Measurements from ENCODE around the gene DUS1L.

DUS1L gene

DNA sequence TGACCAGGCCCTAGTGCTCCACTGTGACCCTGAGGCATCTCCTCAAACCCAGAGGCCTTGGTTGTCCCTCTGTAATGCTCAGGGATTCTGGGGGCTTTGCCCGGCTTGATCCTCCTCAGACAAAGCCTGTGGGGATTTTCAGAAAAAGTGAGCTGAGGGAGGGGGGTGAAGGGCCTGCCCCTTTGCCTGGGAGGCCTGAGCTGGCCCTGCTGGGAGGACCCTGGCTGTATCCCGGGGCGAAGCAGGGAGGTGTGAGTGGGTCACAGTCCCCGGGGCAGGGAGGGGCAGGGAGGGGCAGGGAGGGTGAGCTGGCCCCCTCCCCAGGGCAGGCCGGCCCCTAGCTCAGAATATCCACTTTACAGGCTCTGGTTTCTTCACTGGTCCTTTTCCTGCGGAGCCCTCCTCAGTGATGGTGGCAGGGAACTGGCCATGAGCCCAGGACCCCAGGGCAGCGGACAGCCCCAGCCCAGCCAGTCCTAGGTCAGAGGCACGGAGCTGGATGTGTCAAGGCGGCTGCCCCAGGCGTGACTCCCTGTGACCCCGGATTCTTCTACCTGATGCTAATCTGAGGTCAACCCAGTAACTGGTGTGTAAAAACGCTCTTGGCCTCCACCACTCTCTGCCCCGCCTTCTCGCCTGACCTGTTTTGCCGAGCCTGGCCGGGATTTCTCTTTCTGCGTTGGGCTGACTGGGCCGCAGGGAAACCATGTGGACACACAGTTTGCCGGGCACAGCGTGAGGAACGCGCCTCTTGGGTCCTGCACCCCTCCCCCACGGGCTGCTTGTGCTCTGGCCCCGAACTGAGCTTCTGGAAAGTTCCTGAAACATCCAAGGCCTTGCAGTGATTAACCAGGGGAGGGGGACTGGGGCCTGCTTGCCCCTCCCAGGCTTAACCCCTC, 38.2 kb upstream of the DUS1L start:
- H3K9me3 ChIP-seq (ENCODE audit: insufficient read depth, low read length) = no peaks in the 10 kb centered on the region
- H3K9ac ChIP-seq (ENCODE audit: low read length) = no peak overlapping the region
- H3K79me2 ChIP-seq (ENCODE audit: low read length) = peaks cover 19% of the 10 kb centered on the region
- no peaks in the 10 kb centered on the region for H3K27me3 ChIP-seq (ENCODE audit: low read depth, low read length)
- H3K27ac ChIP-seq (ENCODE audit: low read length) = no peak overlapping the region
- TF ChIP-seq, protein P1, sequence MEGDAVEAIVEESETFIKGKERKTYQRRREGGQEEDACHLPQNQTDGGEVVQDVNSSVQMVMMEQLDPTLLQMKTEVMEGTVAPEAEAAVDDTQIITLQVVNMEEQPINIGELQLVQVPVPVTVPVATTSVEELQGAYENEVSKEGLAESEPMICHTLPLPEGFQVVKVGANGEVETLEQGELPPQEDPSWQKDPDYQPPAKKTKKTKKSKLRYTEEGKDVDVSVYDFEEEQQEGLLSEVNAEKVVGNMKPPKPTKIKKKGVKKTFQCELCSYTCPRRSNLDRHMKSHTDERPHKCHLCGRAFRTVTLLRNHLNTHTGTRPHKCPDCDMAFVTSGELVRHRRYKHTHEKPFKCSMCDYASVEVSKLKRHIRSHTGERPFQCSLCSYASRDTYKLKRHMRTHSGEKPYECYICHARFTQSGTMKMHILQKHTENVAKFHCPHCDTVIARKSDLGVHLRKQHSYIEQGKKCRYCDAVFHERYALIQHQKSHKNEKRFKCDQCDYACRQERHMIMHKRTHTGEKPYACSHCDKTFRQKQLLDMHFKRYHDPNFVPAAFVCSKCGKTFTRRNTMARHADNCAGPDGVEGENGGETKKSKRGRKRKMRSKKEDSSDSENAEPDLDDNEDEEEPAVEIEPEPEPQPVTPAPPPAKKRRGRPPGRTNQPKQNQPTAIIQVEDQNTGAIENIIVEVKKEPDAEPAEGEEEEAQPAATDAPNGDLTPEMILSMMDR (IDR thresholded peaks at IDR 0.05; ENCODE audit: low read depth, low read length) = no peak
- no peak for TF ChIP-seq EZH2phosphoT487 (IDR thresholded peaks at IDR 0.05; ENCODE audit: low read depth)
- H3K4me1 ChIP-seq (ENCODE audit: low read length) = peaks cover 40% of the 10 kb centered on the region
- no peaks in the 10 kb centered on the region for H4K20me1 ChIP-seq (ENCODE audit: insufficient read depth, low read length)
- H3K4me3 ChIP-seq (ENCODE audit: low read length) = no peak overlapping the region
- H2AFZ ChIP-seq (ENCODE audit: low read depth, low read length) = no peak overlapping the region
- H3K36me3 ChIP-seq (replicated peaks; ENCODE audit: low read depth, low read length) = peaks cover 3% of the 10 kb centered on the region
- H3K4me2 ChIP-seq (ENCODE audit: low read length) = no peak overlapping the region

DNA sequence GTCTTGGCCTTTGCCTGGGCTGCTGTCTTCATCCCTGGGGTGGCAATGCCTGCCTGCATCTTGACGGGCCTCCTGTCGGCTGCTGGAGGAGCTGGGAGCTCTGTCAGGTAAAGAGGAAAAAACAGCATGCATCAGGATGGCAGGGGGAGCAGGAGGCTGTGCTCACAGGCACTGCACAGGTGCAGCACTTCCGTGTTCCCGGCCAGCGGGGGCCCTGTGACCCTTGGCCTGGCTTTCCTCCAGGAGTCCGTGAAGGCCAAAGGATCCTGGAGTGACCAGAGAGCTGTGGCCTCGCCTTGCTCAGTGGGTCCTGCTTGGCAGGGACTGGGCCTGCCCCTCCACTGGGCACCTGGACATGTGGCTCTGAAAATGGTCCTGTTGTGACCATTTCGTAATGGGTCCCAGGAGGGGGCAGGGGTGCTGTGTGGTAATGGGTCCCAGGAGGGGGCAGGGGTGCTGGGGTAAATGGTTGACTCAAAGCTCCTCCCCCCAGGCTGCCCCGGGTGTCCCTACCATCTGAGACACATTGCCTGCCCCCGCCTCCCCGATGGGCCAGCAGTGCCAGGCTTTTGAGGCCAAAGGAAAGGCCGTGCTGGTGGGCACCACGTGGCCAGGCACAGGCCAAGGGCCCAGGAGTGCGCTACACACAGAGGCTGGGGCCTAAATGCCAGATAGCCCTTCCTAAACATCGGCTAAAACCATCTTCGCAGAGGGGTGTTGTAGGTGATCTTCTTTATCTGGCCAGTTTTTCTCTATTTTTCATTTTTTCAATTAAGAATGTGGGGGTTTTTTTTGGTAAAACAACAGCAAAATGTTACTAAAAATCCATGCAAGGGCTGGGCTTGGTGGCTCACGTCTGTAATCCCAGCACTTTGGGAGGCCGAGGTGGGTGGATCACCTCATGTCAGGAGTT, 36.4 kb upstream of the DUS1L start:
- Histone ChIP-seq H3K9me3 (ENCODE audit: insufficient read depth, low read length) (no peaks in the 10 kb centered on the region), H3K27me3 (ENCODE audit: low read depth, low read length) (no peaks in the 10 kb centered on the region), H4K20me1 (ENCODE audit: insufficient read depth, low read length) (peaks cover under 1% of the 10 kb centered on the region), H3K4me2 (ENCODE audit: low read length) (no peak overlapping the region), H3K4me3 (ENCODE audit: low read length) (no peak overlapping the region), H3K36me3 (replicated peaks; ENCODE audit: low read depth, low read length) (peaks cover 6% of the 10 kb centered on the region), H3K4me1 (ENCODE audit: low read length) (peaks cover 39% of the 10 kb centered on the region), H3K27ac (ENCODE audit: low read length) (no peak overlapping the region), H2AFZ (ENCODE audit: low read depth, low read length) (no peak overlapping the region), H3K9ac (ENCODE audit: low read length) (no peak overlapping the region), H3K79me2 (ENCODE audit: low read length) (peaks cover 30% of the 10 kb centered on the region)
- TF ChIP-seq, protein P1 (IDR thresholded peaks at IDR 0.05; ENCODE audit: low read depth, low read length) = no peak
- no peak for TF ChIP-seq EZH2phosphoT487 (IDR thresholded peaks at IDR 0.05; ENCODE audit: low read depth)

- TF ChIP-seq, protein P1 (IDR thresholded peaks at IDR 0.05; ENCODE audit: low read depth, low read length) = no peak
- no peak for TF ChIP-seq EZH2phosphoT487 (IDR thresholded peaks at IDR 0.05; ENCODE audit: low read depth)
- H3K79me2 ChIP-seq (ENCODE audit: low read length) = peaks cover 37% of the 10 kb centered on the region
- no peaks in the 10 kb centered on the region for H3K9me3 ChIP-seq (ENCODE audit: insufficient read depth, low read length)
- peaks cover 8% of the 10 kb centered on the region for H4K20me1 ChIP-seq (ENCODE audit: insufficient read depth, low read length)
- H3K27me3 ChIP-seq (ENCODE audit: low read depth, low read length) = no peaks in the 10 kb centered on the region
- no peak overlapping the region for H3K9ac ChIP-seq (ENCODE audit: low read length)
- H3K36me3 ChIP-seq (replicated peaks; ENCODE audit: low read depth, low read length) = peaks cover 13% of the 10 kb centered on the region
- H2AFZ ChIP-seq (ENCODE audit: low read depth, low read length) = no peak overlapping the region
- peaks cover 38% of the 10 kb centered on the region for H3K4me1 ChIP-seq (ENCODE audit: low read length)
- H3K4me3 ChIP-seq (ENCODE audit: low read length) = no peak overlapping the region
- no peak overlapping the region for H3K27ac ChIP-seq (ENCODE audit: low read length)
- no peak overlapping the region for H3K4me2 ChIP-seq (ENCODE audit: low read length)
These were observed 35.7 kb upstream of the DUS1L start for GRCh38 chr17:82101301-82101715.
